ENCODE data around the gene CYP26B1.

The CYP26B1 gene

GRCh38 chr2:72148003-72148836, 558 bp upstream of the CYP26B1 start:
- Histone ChIP-seq H3K36me3 (ENCODE audit: insufficient read depth, low read length) (no peaks in the 10 kb centered on the region), H3K4me2 (ENCODE audit: insufficient read depth, low read length) (no peak overlapping the region), H3K27me3 (ENCODE audit: insufficient read depth, low read length, poor library complexity) (peaks cover 2% of the 10 kb centered on the region), H2AFZ (ENCODE audit: low read depth, low read length) (no peak overlapping the region), H3K4me1 (ENCODE audit: insufficient read depth, low read length) (no peaks in the 10 kb centered on the region), H3K9ac (ENCODE audit: low read depth, low read length) (no peak overlapping the region), H3K9me3 (ENCODE audit: insufficient read depth, low read length, severe bottlenecking) (peaks cover 3% of the 10 kb centered on the region), H4K20me1 (ENCODE audit: insufficient read depth, low read length) (no peaks in the 10 kb centered on the region), H3K27ac (ENCODE audit: low read length) (no peak overlapping the region), H3K79me2 (ENCODE audit: insufficient read depth, low read length) (no peaks in the 10 kb centered on the region), H3K4me3 (ENCODE audit: low read depth in 1 of 2, low read length in 2 of 2) (no peak overlapping the region)
- DNase-seq (no peak), ATAC-seq (ENCODE audit: insufficient read depth, low read depth) (no peak)
- TF ChIP-seq EZH2 (IDR thresholded peaks at IDR 0.05; ENCODE audit: borderline replicate concordance, low read depth, low read length, severe bottlenecking): no peak

GRCh38 chr2:72146347-72147302, 1.0 kb downstream of the CYP26B1 start:
- Histone ChIP-seq H3K27ac (ENCODE audit: low read length) (no peak overlapping the region), H3K4me3 (ENCODE audit: low read depth in 1 of 2, low read length in 2 of 2) (no peak overlapping the region), H3K27me3 (ENCODE audit: insufficient read depth, low read length, poor library complexity) (peaks cover 2% of the 10 kb centered on the region), H3K9ac (ENCODE audit: low read depth, low read length) (no peak overlapping the region), H3K4me1 (ENCODE audit: insufficient read depth, low read length) (no peaks in the 10 kb centered on the region), H3K79me2 (ENCODE audit: insufficient read depth, low read length) (no peaks in the 10 kb centered on the region), H3K36me3 (ENCODE audit: insufficient read depth, low read length) (no peaks in the 10 kb centered on the region), H3K4me2 (ENCODE audit: insufficient read depth, low read length) (no peak overlapping the region), H4K20me1 (ENCODE audit: insufficient read depth, low read length) (no peaks in the 10 kb centered on the region), H3K9me3 (ENCODE audit: insufficient read depth, low read length, severe bottlenecking) (peaks cover 3% of the 10 kb centered on the region), H2AFZ (ENCODE audit: low read depth, low read length) (no peak overlapping the region)
- no peak for ATAC-seq (ENCODE audit: insufficient read depth, low read depth)
- DNase-seq: no peak
- TF ChIP-seq CTCF (IDR thresholded peaks at IDR 0.05; ENCODE audit: borderline replicate concordance, extremely low read depth, low read length, poor library complexity, severe bottlenecking) (no peak), EZH2 (IDR thresholded peaks at IDR 0.05; ENCODE audit: borderline replicate concordance, low read depth, low read length, severe bottlenecking) (no peak)

- ATAC-seq (ENCODE audit: insufficient read depth, low read depth): no peak
Measured at GRCh38 chr2:72145658-72146329, 1.9 kb downstream of the CYP26B1 start.

More at GRCh38 chr2:72145658-72146329, 1.9 kb downstream of the CYP26B1 start:
- H3K4me2 ChIP-seq (ENCODE audit: insufficient read depth, low read length): no peak overlapping the region
- no peak overlapping the region for H3K27ac ChIP-seq (ENCODE audit: low read length)
- no peaks in the 10 kb centered on the region for H3K36me3 ChIP-seq (ENCODE audit: insufficient read depth, low read length)
- H4K20me1 ChIP-seq (ENCODE audit: insufficient read depth, low read length): no peaks in the 10 kb centered on the region
- no peak for TF ChIP-seq CTCF (IDR thresholded peaks at IDR 0.05; ENCODE audit: borderline replicate concordance, extremely low read depth, low read length, poor library complexity, severe bottlenecking)
- TF ChIP-seq EZH2 (IDR thresholded peaks at IDR 0.05; ENCODE audit: borderline replicate concordance, low read depth, low read length, severe bottlenecking): no peak
- no peak overlapping the region for H3K9ac ChIP-seq (ENCODE audit: low read depth, low read length)
- no peaks in the 10 kb centered on the region for H3K79me2 ChIP-seq (ENCODE audit: insufficient read depth, low read length)
- peaks cover 3% of the 10 kb centered on the region for H3K9me3 ChIP-seq (ENCODE audit: insufficient read depth, low read length, severe bottlenecking)
- H3K4me3 ChIP-seq (ENCODE audit: low read depth in 1 of 2, low read length in 2 of 2): no peak overlapping the region
- no peaks in the 10 kb centered on the region for H3K4me1 ChIP-seq (ENCODE audit: insufficient read depth, low read length)
- no peak overlapping the region for H2AFZ ChIP-seq (ENCODE audit: low read depth, low read length)
- H3K27me3 ChIP-seq (ENCODE audit: insufficient read depth, low read length, poor library complexity): no peaks in the 10 kb centered on the region
- no peak for DNase-seq

Measured in DND-41 (cell line).